H1 (cell line): ENCODE results near the gene RPUSD4. TPM values are rescaled to one million over a fixed set of nuclear protein-coding genes. Genes with fewer than 3 reads are reported as not detected.

Experiments used
- CTCF ChIA-PET: fragments of 300-600 bp; sonication (Branson Sonifier 250); formaldehyde crosslinking; loops from one replicate; lab custom pipeline; 2021; ENCODE audit not compliant: partially characterized antibody; lab: Charles Lee
- POLR2A ChIA-PET: fragments of 300-600 bp; sonication (Branson Sonifier 250); formaldehyde crosslinking; loops from one replicate; lab custom pipeline; 2021; ENCODE audit warnings: inconsistent platforms; ENCODE audit not compliant: partially characterized antibody; lab: Charles Lee
- DNase-seq, 2 experiments: peaks; one replicate each; pipeline versions ENCODE4 v3.0.0 to v3.0.0-alpha.2; 2010 to 2022; ENCODE audit warnings: low spot score in 2 of 2, low read depth in 1 of 2, mixed read lengths in 1 of 2
- FAIRE-seq: peaks from 2 replicates; lab custom pipeline; 2011; peaks lifted over from hg19 to GRCh38; lab: Jason Lieb, UNC
- H2AFZ ChIP-seq: 2 replicates; pipeline ENCODE4 v1.8.1; 2012; ENCODE audit warnings: low read length, inconsistent platforms
- H2AK5ac ChIP-seq: 2 replicates; pipeline ENCODE4 v1.6.1; 2013; ENCODE audit warnings: low read depth, low read length
- H2BK120ac ChIP-seq: replicated peaks from 2 replicates; pipeline ENCODE3; 2013; ENCODE audit warnings: low read depth, low read length, inconsistent platforms
- H2BK12ac ChIP-seq: 2 replicates; pipeline ENCODE4 v1.6.1; 2013; ENCODE audit warnings: low read depth, low read length
- H2BK15ac ChIP-seq: 2 replicates; pipeline ENCODE4 v1.6.1; 2013; ENCODE audit warnings: low read length
- H2BK20ac ChIP-seq: 2 replicates; pipeline ENCODE4 v1.6.1; 2013; ENCODE audit warnings: low read length
- H2BK5ac ChIP-seq: 2 replicates; pipeline ENCODE4 v1.6.1; 2013; ENCODE audit warnings: low read depth, low read length
- H3K14ac ChIP-seq: 2 replicates; pipeline ENCODE4 v1.6.1; 2013; ENCODE audit warnings: inconsistent platforms; ENCODE audit not compliant: insufficient read length
- H3K18ac ChIP-seq: 2 replicates; pipeline ENCODE4 v1.6.1; 2013; ENCODE audit warnings: low read length; ENCODE audit errors: extremely low read depth
- H3K23ac ChIP-seq: 2 replicates; pipeline ENCODE4 v1.6.1; 2013; ENCODE audit warnings: inconsistent platforms; ENCODE audit not compliant: insufficient read length
- H3K23me2 ChIP-seq: 2 replicates; pipeline ENCODE4 v1.6.1; 2013; ENCODE audit warnings: low read depth, low read length
- H3K27ac ChIP-seq: 2 replicates; pipeline ENCODE4 v1.6.1; 2011; ENCODE audit warnings: low read depth, low read length, inconsistent platforms
- H3K27me3 ChIP-seq, 4 experiments: replicated peaks in 1 of 4; 1 replicate in 1 of 4; 2 replicates in 3 of 4; pipeline versions ENCODE4 v1.6.1 to v1.8.1; 2011 to 2013; ENCODE audit warnings: low read length in 3 of 4, mild to moderate bottlenecking in 3 of 4, inconsistent platforms in 2 of 4, mixed read lengths in 2 of 4, moderate library complexity in 1 of 4; ENCODE audit not compliant: control insufficient read depth in 3 of 4, insufficient read depth in 3 of 4; ENCODE audit errors: extremely low read depth in 1 of 4
- H3K36me3 ChIP-seq, 4 experiments: 2 replicates each; pipeline versions ENCODE4 v1.6.1 to v1.8.1; 2011 to 2013; ENCODE audit warnings: mild to moderate bottlenecking in 4 of 4, low read length in 3 of 4, moderate library complexity in 2 of 4, control low read depth in 1 of 4, inconsistent platforms in 1 of 4; ENCODE audit not compliant: insufficient read depth in 4 of 4, control insufficient read depth in 2 of 4
- H3K4ac ChIP-seq: replicated peaks from 2 replicates; pipeline ENCODE3; 2013; ENCODE audit warnings: low read length, low read depth, mixed read lengths, inconsistent platforms; ENCODE audit not compliant: insufficient read length
- H3K4me1 ChIP-seq, 4 experiments: replicated peaks in 1 of 4; 1 replicate in 1 of 4; 2 replicates in 3 of 4; pipeline versions ENCODE4 v1.6.1 to v1.8.1; 2011 to 2013; ENCODE audit warnings: low read length in 3 of 4, inconsistent platforms in 2 of 4, mixed read lengths in 1 of 4; ENCODE audit not compliant: insufficient read depth in 4 of 4, control insufficient read depth in 3 of 4
- H3K4me2 ChIP-seq, 2 experiments: 2 replicates each; pipeline versions ENCODE4 v1.6.1 to v1.8.1; 2011 to 2013; ENCODE audit warnings: low read depth in 2 of 2, low read length in 2 of 2, control low read depth in 1 of 2, inconsistent platforms in 1 of 2, mild to moderate bottlenecking in 1 of 2; ENCODE audit not compliant: insufficient read depth in 1 of 2
- H3K4me3 ChIP-seq, 4 experiments: fragments of 200-600, 300-600 bp in 1 of 4; sonication (generic), shearing (Covaris generic), sonication (Bioruptor Twin) in 1 of 4; 2 replicates each; pipeline versions ENCODE4 v1.5.1 to v1.8.1; 2011 to 2016; ENCODE audit warnings: low read length in 4 of 4, low read depth in 3 of 4, control low read depth in 2 of 4, inconsistent platforms in 2 of 4, mild to moderate bottlenecking in 2 of 4, mixed read lengths in 1 of 4, moderate library complexity in 1 of 4; ENCODE audit not compliant: insufficient read depth in 2 of 4; ENCODE audit errors: extremely low read depth in 1 of 4
- H3K56ac ChIP-seq: replicated peaks from 2 replicates; pipeline ENCODE3; 2013; ENCODE audit warnings: low read depth, mild to moderate bottlenecking, mixed read lengths, low read length, inconsistent platforms; ENCODE audit not compliant: insufficient read length
- H3K79me1 ChIP-seq: 2 replicates; pipeline ENCODE4 v1.6.1; 2013; ENCODE audit warnings: low read depth, low read length, control low read depth
- H3K79me2 ChIP-seq, 2 experiments: 2 replicates each; pipeline versions ENCODE4 v1.6.1 to v1.8.1; 2012 to 2013; ENCODE audit warnings: low read length in 2 of 2, mild to moderate bottlenecking in 2 of 2, inconsistent platforms in 1 of 2; ENCODE audit not compliant: insufficient read depth in 2 of 2, control insufficient read depth in 1 of 2
- H3K9ac ChIP-seq, 4 experiments: replicated peaks in 1 of 4; 1 replicate in 1 of 4; 2 replicates in 3 of 4; pipeline versions ENCODE4 v1.6.1 to v1.8.1; 2011 to 2013; ENCODE audit warnings: low read depth in 3 of 4, low read length in 3 of 4, control low read depth in 2 of 4, mild to moderate bottlenecking in 2 of 4, moderate library complexity in 2 of 4, inconsistent platforms in 1 of 4; ENCODE audit errors: extremely low read depth in 1 of 4
- H3K9me3 ChIP-seq, 2 experiments: 2 replicates each; pipeline versions ENCODE4 v1.6.1 to v1.8.1; 2012 to 2013; ENCODE audit warnings: mild to moderate bottlenecking in 2 of 2, moderate library complexity in 2 of 2, control low read depth in 1 of 2, inconsistent platforms in 1 of 2, low read depth in 1 of 2, low read length in 1 of 2, mixed read lengths in 1 of 2; ENCODE audit not compliant: insufficient read depth in 2 of 2
- H4K20me1 ChIP-seq, 2 experiments: replicated peaks in 1 of 2; 2 replicates each; pipeline versions ENCODE3 to v1.8.1; 2011 to 2013; ENCODE audit warnings: inconsistent platforms in 2 of 2, low read length in 2 of 2, mild to moderate bottlenecking in 1 of 2; ENCODE audit not compliant: insufficient read depth in 2 of 2, control insufficient read depth in 1 of 2
- H4K5ac ChIP-seq: 2 replicates; pipeline ENCODE4 v1.6.1; 2013; ENCODE audit warnings: low read length, low read depth, mixed read lengths, inconsistent platforms; ENCODE audit not compliant: insufficient read length
- H4K8ac ChIP-seq: 2 replicates; pipeline ENCODE4 v1.8.0; 2013; ENCODE audit warnings: mild to moderate bottlenecking, moderate library complexity, low read length, inconsistent platforms; ENCODE audit not compliant: insufficient read depth; ENCODE audit errors: extremely low read depth
- H4K91ac ChIP-seq: replicated peaks from 2 replicates; pipeline ENCODE3; 2013; ENCODE audit warnings: low read length, mixed read lengths, inconsistent platforms; ENCODE audit not compliant: insufficient read length
- ATF3 ChIP-seq: IDR thresholded peaks from 2 replicates; pipeline ENCODE4 v1.6.1; 2011; ENCODE audit warnings: low read depth, mild to moderate bottlenecking, low read length; ENCODE audit not compliant: insufficient read depth
- CREB1 ChIP-seq: IDR thresholded peaks from 2 replicates; pipeline ENCODE4 v1.6.1; 2012; ENCODE audit warnings: inconsistent platforms
- CTBP2 ChIP-seq: IDR thresholded peaks from 2 replicates; pipeline ENCODE4 v1.7.0; 2011; ENCODE audit warnings: borderline replicate concordance, mild to moderate bottlenecking, moderate library complexity, mixed read lengths, low read length; ENCODE audit not compliant: insufficient read depth, insufficient read length
- CTCF ChIP-seq, 3 experiments: IDR thresholded peaks; 1 replicate in 2 of 3; 2 replicates in 1 of 3; pipeline versions ENCODE4 v1.5.1 to v1.6.1; 2011; ENCODE audit warnings: low read length in 3 of 3, mild to moderate bottlenecking in 3 of 3, inconsistent platforms in 2 of 3, low read depth in 1 of 3, moderate library complexity in 1 of 3; ENCODE audit not compliant: insufficient read depth in 1 of 3; ENCODE audit errors: control extremely low read depth in 1 of 3
- KDM4A ChIP-seq: IDR thresholded peaks from one replicate; pipeline ENCODE4 v1.7.1; 2012; ENCODE audit warnings: low read depth, mild to moderate bottlenecking, moderate library complexity, low read length, inconsistent platforms; ENCODE audit not compliant: severe bottlenecking
- NRF1 ChIP-seq: IDR thresholded peaks from 2 replicates; pipeline ENCODE4 v1.6.1; 2011; ENCODE audit warnings: mild to moderate bottlenecking, low read depth, low read length, improper control_type of control experiment
- SP4 ChIP-seq: IDR thresholded peaks from 2 replicates; pipeline ENCODE4 v1.6.1; 2012; ENCODE audit warnings: low read length, inconsistent platforms
- TAF1 ChIP-seq: IDR thresholded peaks from 2 replicates; pipeline ENCODE4 v1.6.1; 2011; ENCODE audit warnings: mild to moderate bottlenecking, low read depth, low read length
- TBP ChIP-seq: IDR thresholded peaks from 2 replicates; pipeline ENCODE4 v1.6.1; 2011; ENCODE audit warnings: low read depth, low read length, improper control_type of control experiment
- WGBS, 2 experiments: shearing (Covaris generic) in 1 of 2; methylation state at CpG; one replicate each; pipeline versions ENCODE4 v1.1.6 to v1.1.7; 2013 to 2015; ENCODE audit warnings: low lambda C conversion rate in 2 of 2, mixed read lengths in 2 of 2, inconsistent platforms in 1 of 2, low coverage in 1 of 2, missing lambda C conversion rate in 1 of 2; ENCODE audit not compliant: insufficient replicate concordance in 2 of 2, insufficient coverage in 1 of 2, insufficient read length in 1 of 2; ENCODE audit errors: extremely low coverage in 1 of 2, missing lambda C conversion rate in 1 of 2; 5-methylcytosine and 5-hydroxymethylcytosine counted together
- polyA plus RNA-seq, 7 experiments: library from polyadenylated mRNA; depleted of rRNA in 3 of 7; stranded (reverse) in 5 of 7; unstranded in 2 of 7; fragments of >200 nt in 5 of 7; fragments of 200-250 nt in 2 of 7; gene quantifications; 1 replicate in 5 of 7; 2 replicates in 1 of 7; 4 replicates in 1 of 7; pipeline versions ENCODE4 v1.2.1 to v1.2.3, GENCODE V29; 2011 to 2013; ENCODE audit warnings: missing spikeins in 2 of 7, mixed read lengths in 2 of 7
- total RNA-seq: library from RNA; stranded (reverse); fragmentation: NEBNext Ultra II Directional; extraction: Animal tissue kit (Norgen Biotek cat#: 25700); gene quantifications from 2 replicates; pipeline ENCODE4 v1.2.1, GENCODE V29; 2021

The RPUSD4 gene
- total and polyA plus RNA-seq, 2 of the 8 experiments (the other 6 are each of a cell fraction or from before 2014, with no cell fraction given), result 36.1 to 50.7 TPM

DNA sequence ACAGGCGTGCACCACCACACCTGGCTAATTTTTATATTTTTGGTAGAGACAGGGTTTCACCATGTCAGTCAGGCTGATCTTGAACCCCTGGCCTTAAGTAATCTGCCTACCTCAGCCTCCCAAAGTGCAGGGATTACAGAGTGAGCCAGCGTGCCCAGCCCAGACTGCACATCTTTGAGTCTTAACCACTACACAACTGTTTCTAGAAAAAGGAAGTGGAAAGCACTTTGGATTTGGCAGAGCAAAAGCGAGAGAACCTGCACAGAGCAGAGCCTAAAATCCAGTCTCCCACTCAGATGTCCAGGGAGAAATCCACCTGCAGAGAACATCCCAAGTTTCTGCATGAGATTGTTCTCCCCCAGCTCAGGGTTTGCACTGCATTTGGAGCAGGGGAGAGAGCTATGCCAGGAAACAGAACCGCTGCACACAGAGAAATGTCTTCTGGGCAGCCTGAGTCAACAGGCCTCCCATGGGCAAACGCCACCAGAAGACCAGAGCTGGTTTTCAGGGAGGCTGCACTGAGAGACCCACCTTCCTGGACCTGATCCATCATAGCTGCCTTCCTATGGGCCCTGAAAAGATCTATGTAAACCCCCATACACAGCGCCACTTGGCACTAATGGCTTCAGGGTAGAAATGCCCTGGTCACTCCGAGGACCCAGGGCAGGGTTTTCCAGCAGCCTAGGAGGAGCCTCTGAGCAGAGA lies 54.0 kb downstream of the RPUSD4 start:
- Histone ChIP-seq H3K79me2 (no peaks in the 10 kb centered on the region), H2BK20ac (no peak overlapping the region), H4K5ac (no peak overlapping the region), H3K9ac (no peak overlapping the region), H2BK12ac (no peak overlapping the region), H3K27ac (no peak overlapping the region), H3K9me3 (no peaks in the 10 kb centered on the region), H3K4me3 (no peak overlapping the region), H2AK5ac (no peak overlapping the region), H4K20me1 (no peaks in the 10 kb centered on the region), H3K36me3 (no peaks in the 10 kb centered on the region), H3K18ac (no peak overlapping the region; the same call in 1 of the 2 replicates), H2BK120ac (no peak overlapping the region), H2AFZ (no peak overlapping the region), H3K27me3 (no peaks in the 10 kb centered on the region), H2BK15ac (no peak overlapping the region), H4K91ac (no peak overlapping the region), H2BK5ac (no peak overlapping the region), H3K4ac (no peak overlapping the region), H3K23ac (no peak overlapping the region), H3K4me1 (peaks cover 15 to 27% (median 20%) of the 10 kb centered on the region in 4 experiments), H3K4me2 (no peak overlapping the region), H4K8ac (no peak overlapping the region), H3K23me2 (no peaks in the 10 kb centered on the region; the same call in 1 of the 2 replicates), H3K14ac (no peak overlapping the region), H3K56ac (no peak overlapping the region), H3K79me1 (no peaks in the 10 kb centered on the region; the same call in 1 of the 2 replicates)
- POLR2A ChIA-PET, result interaction anchor here (1.4 kb wide), 3 partner anchors 10 to 228 kb away, joined by 3 to 5 read pairs (median 3); no protein-coding TSS in a partner anchor
- WGBS, 2 experiments, result 83% methylated on average over 7 of the region's 7 CpGs; no CpG with 5 or more reads in 1 of the 2 experiments
- CTCF ChIA-PET, result interaction anchor here (1.2 to 1.4 kb wide), 4 partner anchors 10 to 73 kb away, joined by 3 to 4 read pairs (median 3); no protein-coding TSS in a partner anchor
- FAIRE-seq, result no peak
- DNase-seq, result no peak
- TF ChIP-seq CTBP2 (no peak), TBP (no peak), NRF1 (no peak), SP4 (no peak), CTCF (IDR thresholded peaks at IDR 0.05; ENCODE audit: control extremely low read depth in 1 of 3, insufficient read depth in 1 of 3, low read depth in 1 of 3, low read length in 3 of 3) (no peak), CREB1 (no peak), ATF3 (no peak), TAF1 (no peak), KDM4A (no peak)
